ENCODE results near the gene RGL1.

The RGL1 gene

GRCh38 chr1:183830389-183830788 is 25.5 kb downstream of the RGL1 start:
- Histone ChIP-seq H3K4me3 (ENCODE audit: insufficient read depth in 1 of 2, low read depth in 1 of 2, low read length in 2 of 2) (no peak overlapping the region), H3K9me3 (ENCODE audit: control insufficient read depth, low read length) (no peaks in the 10 kb centered on the region), H3K4ac (ENCODE audit: low read depth in 1 of 2, low read length in 2 of 2) (no peak overlapping the region), H2BK15ac (ENCODE audit: low read depth, poor library complexity, severe bottlenecking) (no peak overlapping the region), H4K8ac (ENCODE audit: low read length) (no peak overlapping the region), H3K23ac (ENCODE audit: low read length in 2 of 2) (no peak overlapping the region), H3K14ac (ENCODE audit: low read length in 2 of 2) (no peak overlapping the region), H3K36me3 (ENCODE audit: control insufficient read depth in 1 of 2, insufficient read depth in 2 of 2, low read depth in 1 of 2, low read length in 2 of 2) (peaks cover 0 to 26% of the 10 kb centered on the region in 2 experiments), H2AK5ac (ENCODE audit: low read length, severe bottlenecking) (no peak overlapping the region), H2BK120ac (ENCODE audit: low read depth, low read length) (no peak overlapping the region), H3K4me2 (ENCODE audit: low read length, poor library complexity, severe bottlenecking) (no peak overlapping the region), H2AFZ (ENCODE audit: low read depth, low read length) (no peak overlapping the region), H3K27ac (ENCODE audit: low read length, poor library complexity, severe bottlenecking) (no peak overlapping the region), H3K9ac (ENCODE audit: low read length) (no peak overlapping the region), H3K4me1 (ENCODE audit: control insufficient read depth, insufficient read depth, low read depth, low read length) (no peaks in the 10 kb centered on the region), H2BK12ac (ENCODE audit: low read length in 2 of 2) (no peak overlapping the region), H3K18ac (ENCODE audit: low read depth in 1 of 2, low read length in 2 of 2) (no peak overlapping the region), H3K27me3 (ENCODE audit: control insufficient read depth in 1 of 2, insufficient read depth in 1 of 2, low read length in 2 of 2) (no peaks in the 10 kb centered on the region), H4K91ac (ENCODE audit: low read length) (no peak overlapping the region), H2BK5ac (ENCODE audit: low read depth, low read length, poor library complexity, severe bottlenecking) (no peak overlapping the region), H3K79me1 (replicated peaks; ENCODE audit: low read length, poor library complexity, severe bottlenecking) (peaks cover 12% of the 10 kb centered on the region)
- DNase-seq = no peak
- no CpG with 5 or more reads among the region's 1 CpG for WGBS

- no peak overlapping the region for H2AFZ ChIP-seq (ENCODE audit: low read depth, low read length)
- H3K9me3 ChIP-seq (ENCODE audit: control insufficient read depth, low read length) = no peaks in the 10 kb centered on the region
- H3K4me1 ChIP-seq (ENCODE audit: control insufficient read depth, insufficient read depth, low read depth, low read length) = no peaks in the 10 kb centered on the region
- H4K91ac ChIP-seq (ENCODE audit: low read length) = no peak overlapping the region
- peaks cover 13% of the 10 kb centered on the region for H3K79me1 ChIP-seq (replicated peaks; ENCODE audit: low read length, poor library complexity, severe bottlenecking)
- H3K27me3 ChIP-seq (ENCODE audit: control insufficient read depth in 1 of 2, insufficient read depth in 1 of 2, low read length in 2 of 2) = no peaks in the 10 kb centered on the region
- H2BK12ac ChIP-seq (ENCODE audit: low read length in 2 of 2) = peak overlapping the region; percentile 54 to 76
- H3K4me2 ChIP-seq (ENCODE audit: low read length, poor library complexity, severe bottlenecking) = no peak overlapping the region
- no peak overlapping the region for H3K4me3 ChIP-seq (ENCODE audit: insufficient read depth in 1 of 2, low read depth in 1 of 2, low read length in 2 of 2)
- no peak overlapping the region for H2AK5ac ChIP-seq (ENCODE audit: low read length, severe bottlenecking)
- H3K4ac ChIP-seq (ENCODE audit: low read depth in 1 of 2, low read length in 2 of 2) = peak overlapping the region in 1 of 2 experiments; percentile 75
- DNase-seq = peak; percentile 38
- peak overlapping the region in 1 of 2 experiments; percentile 91 for H3K18ac ChIP-seq (ENCODE audit: low read depth in 1 of 2, low read length in 2 of 2)
- no peak overlapping the region for H2BK120ac ChIP-seq (ENCODE audit: low read depth, low read length)
- no peak overlapping the region for H3K23ac ChIP-seq (ENCODE audit: low read length in 2 of 2)
- no peak overlapping the region for H2BK15ac ChIP-seq (ENCODE audit: low read depth, poor library complexity, severe bottlenecking)
- peaks cover 0 to 26% of the 10 kb centered on the region in 2 experiments for H3K36me3 ChIP-seq (ENCODE audit: control insufficient read depth in 1 of 2, insufficient read depth in 2 of 2, low read depth in 1 of 2, low read length in 2 of 2)
- no peak overlapping the region for H3K27ac ChIP-seq (ENCODE audit: low read length, poor library complexity, severe bottlenecking)
- no peak overlapping the region for H3K9ac ChIP-seq (ENCODE audit: low read length)
- peak overlapping the region in 1 of 2 experiments; percentile 60 for H3K14ac ChIP-seq (ENCODE audit: low read length in 2 of 2)
- peak overlapping the region; percentile 3 for H4K8ac ChIP-seq (ENCODE audit: low read length)
- H2BK5ac ChIP-seq (ENCODE audit: low read depth, low read length, poor library complexity, severe bottlenecking) = no peak overlapping the region
These were observed 26.4 kb downstream of the RGL1 start for GRCh38 chr1:183831311-183831710.

- no peak overlapping the region for H3K4ac ChIP-seq (ENCODE audit: low read depth in 1 of 2, low read length in 2 of 2)
- no peak overlapping the region for H3K14ac ChIP-seq (ENCODE audit: low read length in 2 of 2)
- H3K36me3 ChIP-seq (ENCODE audit: control insufficient read depth in 1 of 2, insufficient read depth in 2 of 2, low read depth in 1 of 2, low read length in 2 of 2) = peaks cover 0 to 26% of the 10 kb centered on the region in 2 experiments
- H2AK5ac ChIP-seq (ENCODE audit: low read length, severe bottlenecking) = no peak overlapping the region
- H2BK5ac ChIP-seq (ENCODE audit: low read depth, low read length, poor library complexity, severe bottlenecking) = no peak overlapping the region
- no peak overlapping the region for H4K8ac ChIP-seq (ENCODE audit: low read length)
- H3K9me3 ChIP-seq (ENCODE audit: control insufficient read depth, low read length) = no peaks in the 10 kb centered on the region
- H2BK120ac ChIP-seq (ENCODE audit: low read depth, low read length) = no peak overlapping the region
- no peak overlapping the region for H3K9ac ChIP-seq (ENCODE audit: low read length)
- H3K4me3 ChIP-seq (ENCODE audit: insufficient read depth in 1 of 2, low read depth in 1 of 2, low read length in 2 of 2) = no peak overlapping the region
- no peak overlapping the region for H3K4me2 ChIP-seq (ENCODE audit: low read length, poor library complexity, severe bottlenecking)
- H3K27me3 ChIP-seq (ENCODE audit: control insufficient read depth in 1 of 2, insufficient read depth in 1 of 2, low read length in 2 of 2) = no peaks in the 10 kb centered on the region
- no peak overlapping the region for H2AFZ ChIP-seq (ENCODE audit: low read depth, low read length)
- H2BK15ac ChIP-seq (ENCODE audit: low read depth, poor library complexity, severe bottlenecking) = no peak overlapping the region
- H2BK12ac ChIP-seq (ENCODE audit: low read length in 2 of 2) = no peak overlapping the region
- H3K79me1 ChIP-seq (replicated peaks; ENCODE audit: low read length, poor library complexity, severe bottlenecking) = peaks cover 10% of the 10 kb centered on the region
- DNase-seq = no peak
- H4K91ac ChIP-seq (ENCODE audit: low read length) = no peak overlapping the region
- no peak overlapping the region for H3K18ac ChIP-seq (ENCODE audit: low read depth in 1 of 2, low read length in 2 of 2)
- no peak overlapping the region for H3K23ac ChIP-seq (ENCODE audit: low read length in 2 of 2)
- H3K4me1 ChIP-seq (ENCODE audit: control insufficient read depth, insufficient read depth, low read depth, low read length) = no peaks in the 10 kb centered on the region
- no peak overlapping the region for H3K27ac ChIP-seq (ENCODE audit: low read length, poor library complexity, severe bottlenecking)
These were observed 27.5 kb downstream of the RGL1 start for GRCh38 chr1:183832459-183832858.

- peaks cover 0 to 28% of the 10 kb centered on the region in 2 experiments for H3K36me3 ChIP-seq (ENCODE audit: control insufficient read depth in 1 of 2, insufficient read depth in 2 of 2, low read depth in 1 of 2, low read length in 2 of 2)
- DNase-seq = no peak
- H3K23ac ChIP-seq (ENCODE audit: low read length in 2 of 2) = no peak overlapping the region
- no peak overlapping the region for H2AFZ ChIP-seq (ENCODE audit: low read depth, low read length)
- no peak overlapping the region for H4K91ac ChIP-seq (ENCODE audit: low read length)
- peaks cover 13% of the 10 kb centered on the region for H3K79me1 ChIP-seq (replicated peaks; ENCODE audit: low read length, poor library complexity, severe bottlenecking)
- no peak overlapping the region for H3K4me2 ChIP-seq (ENCODE audit: low read length, poor library complexity, severe bottlenecking)
- no peak overlapping the region for H3K4me3 ChIP-seq (ENCODE audit: insufficient read depth in 1 of 2, low read depth in 1 of 2, low read length in 2 of 2)
- H2BK12ac ChIP-seq (ENCODE audit: low read length in 2 of 2) = no peak overlapping the region
- peaks cover 2% of the 10 kb centered on the region for H3K4me1 ChIP-seq (ENCODE audit: control insufficient read depth, insufficient read depth, low read depth, low read length)
- H3K9me3 ChIP-seq (ENCODE audit: control insufficient read depth, low read length) = no peaks in the 10 kb centered on the region
- no peak overlapping the region for H2AK5ac ChIP-seq (ENCODE audit: low read length, severe bottlenecking)
- H3K27me3 ChIP-seq (ENCODE audit: control insufficient read depth in 1 of 2, insufficient read depth in 1 of 2, low read length in 2 of 2) = no peaks in the 10 kb centered on the region
- no peak overlapping the region for H2BK15ac ChIP-seq (ENCODE audit: low read depth, poor library complexity, severe bottlenecking)
- no peak overlapping the region for H4K8ac ChIP-seq (ENCODE audit: low read length)
- no peak overlapping the region for H3K9ac ChIP-seq (ENCODE audit: low read length)
- no peak overlapping the region for H3K4ac ChIP-seq (ENCODE audit: low read depth in 1 of 2, low read length in 2 of 2)
- no peak overlapping the region for H3K18ac ChIP-seq (ENCODE audit: low read depth in 1 of 2, low read length in 2 of 2)
- WGBS = 93% methylated on average over 3 of the region's 3 CpGs
- H2BK120ac ChIP-seq (ENCODE audit: low read depth, low read length) = no peak overlapping the region
- H3K14ac ChIP-seq (ENCODE audit: low read length in 2 of 2) = no peak overlapping the region
- H2BK5ac ChIP-seq (ENCODE audit: low read depth, low read length, poor library complexity, severe bottlenecking) = no peak overlapping the region
- no peak overlapping the region for H3K27ac ChIP-seq (ENCODE audit: low read length, poor library complexity, severe bottlenecking)
These were observed 29.6 kb downstream of the RGL1 start for GRCh38 chr1:183834568-183834967.

All from mesenchymal stem cell (in vitro differentiated cells and primary cell).